ENCODE results near the gene MAPK8IP2.

- TF ChIP-seq CTCF (optimal IDR thresholded peaks at IDR 0.05 in 1 of 3, IDR thresholded peaks at IDR 0.05 in 1 of 3, conservative IDR thresholded peaks at IDR 0.05 in 1 of 3; ENCODE audit: extremely low read depth in 1 of 3, insufficient read depth in 2 of 3, low read length in 3 of 3) (no peak), EZH2 (IDR thresholded peaks at IDR 0.05; ENCODE audit: low read length) (no peak)
These were observed 6.5 kb downstream of the MAPK8IP2 start for GRCh38 chr22:50606946-50607658.

Data from keratinocyte (primary cell).